Measurements from ENCODE around the gene METTL27.

- TF ChIP-seq CTCF (conservative IDR thresholded peaks at IDR 0.05; ENCODE audit: low read length): no peak
- TF ChIP-seq EZH2phosphoT487 (IDR thresholded peaks at IDR 0.05; ENCODE audit: borderline replicate concordance): no peak
Observed at GRCh38 chr7:73860859-73861258, 18.5 kb upstream of the METTL27 start, which contains the start of gene TMEM270.

All from Loucy (cell line).